Nephron progenitor cell (in vitro differentiated cells): ENCODE data around the gene SSBP4.

Experiments
- DNase-seq: peaks from one replicate; pipeline ENCODE4 v3.0.0; 2021
- H3K27ac Mint-ChIP-seq: 2 replicates; pipeline ENCODE4 v1.8.0; 2021; ENCODE audit warnings: mild to moderate bottlenecking, moderate library complexity, mixed read lengths
- H3K27me3 Mint-ChIP-seq: 2 replicates; pipeline ENCODE4 v1.8.0; 2021; ENCODE audit warnings: mild to moderate bottlenecking, low read depth, mixed read lengths; ENCODE audit not compliant: poor library complexity
- H3K36me3 Mint-ChIP-seq: 2 replicates; pipeline ENCODE4 v1.8.0; 2021; ENCODE audit warnings: low read depth, mixed read lengths
- H3K4me1 Mint-ChIP-seq: 2 replicates; pipeline ENCODE4 v1.8.0; 2021; ENCODE audit warnings: mixed read lengths
- H3K4me3 Mint-ChIP-seq: 2 replicates; pipeline ENCODE4 v1.8.0; 2021; ENCODE audit warnings: mild to moderate bottlenecking, moderate library complexity, mixed read lengths
- H3K9me3 Mint-ChIP-seq: 2 replicates; pipeline ENCODE4 v1.8.0; 2021; ENCODE audit warnings: mild to moderate bottlenecking, moderate library complexity, mixed read lengths
- TF ChIP-seq, protein P1 (sequence below): fragments of 200-600 bp; sonication (generic); IDR thresholded peaks from 2 replicates; pipeline ENCODE4 v1.5.0; 2021; ENCODE audit warnings: antibody characterized with exemption

SSBP4 gene

DNA sequence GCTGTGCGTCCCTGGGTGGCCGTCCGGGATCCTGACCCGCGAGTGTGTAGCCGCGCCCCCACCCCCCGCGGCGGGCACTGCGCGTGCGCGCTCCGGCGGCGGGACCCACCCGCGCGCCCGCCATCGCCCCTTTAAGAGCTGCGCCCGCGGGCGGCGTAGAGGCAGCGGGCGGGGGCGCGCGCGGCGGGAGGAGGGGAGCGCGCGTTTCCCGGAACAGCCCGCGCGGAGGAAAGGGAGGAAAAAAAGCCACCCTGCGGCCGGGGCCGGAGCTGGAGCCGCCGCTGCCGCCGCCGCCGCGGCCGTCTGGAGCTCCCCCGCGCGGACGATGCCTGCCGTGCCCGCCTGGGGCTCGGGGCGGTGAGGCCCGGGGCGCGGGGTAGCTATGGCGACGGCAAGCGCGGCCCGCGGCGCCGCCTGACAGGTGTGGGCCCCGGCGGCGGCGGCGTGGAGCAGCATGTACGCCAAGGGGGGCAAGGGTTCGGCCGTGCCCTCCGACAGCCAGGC is at the start of gene SSBP4:
Gene SSBP4 (plus strand): TSS at position 204 of the 504 bp plus-strand sequence. CDS start 251 bp downstream, at position 455.
- no peaks in the 10 kb centered on the region for H3K9me3 Mint-ChIP-seq
- TF ChIP-seq, protein P1, sequence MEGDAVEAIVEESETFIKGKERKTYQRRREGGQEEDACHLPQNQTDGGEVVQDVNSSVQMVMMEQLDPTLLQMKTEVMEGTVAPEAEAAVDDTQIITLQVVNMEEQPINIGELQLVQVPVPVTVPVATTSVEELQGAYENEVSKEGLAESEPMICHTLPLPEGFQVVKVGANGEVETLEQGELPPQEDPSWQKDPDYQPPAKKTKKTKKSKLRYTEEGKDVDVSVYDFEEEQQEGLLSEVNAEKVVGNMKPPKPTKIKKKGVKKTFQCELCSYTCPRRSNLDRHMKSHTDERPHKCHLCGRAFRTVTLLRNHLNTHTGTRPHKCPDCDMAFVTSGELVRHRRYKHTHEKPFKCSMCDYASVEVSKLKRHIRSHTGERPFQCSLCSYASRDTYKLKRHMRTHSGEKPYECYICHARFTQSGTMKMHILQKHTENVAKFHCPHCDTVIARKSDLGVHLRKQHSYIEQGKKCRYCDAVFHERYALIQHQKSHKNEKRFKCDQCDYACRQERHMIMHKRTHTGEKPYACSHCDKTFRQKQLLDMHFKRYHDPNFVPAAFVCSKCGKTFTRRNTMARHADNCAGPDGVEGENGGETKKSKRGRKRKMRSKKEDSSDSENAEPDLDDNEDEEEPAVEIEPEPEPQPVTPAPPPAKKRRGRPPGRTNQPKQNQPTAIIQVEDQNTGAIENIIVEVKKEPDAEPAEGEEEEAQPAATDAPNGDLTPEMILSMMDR, result no peak
- peaks cover 80% of the 10 kb centered on the region for H3K4me1 Mint-ChIP-seq
- peaks cover 8% of the 10 kb centered on the region for H3K27me3 Mint-ChIP-seq
- H3K36me3 Mint-ChIP-seq, result no peaks in the 10 kb centered on the region
- H3K4me3 Mint-ChIP-seq, result peak within 1 kb of the TSS; percentile 83
- peak within 1 kb of the TSS; percentile 25 for H3K27ac Mint-ChIP-seq
- DNase-seq, result peak; percentile 82

DNA sequence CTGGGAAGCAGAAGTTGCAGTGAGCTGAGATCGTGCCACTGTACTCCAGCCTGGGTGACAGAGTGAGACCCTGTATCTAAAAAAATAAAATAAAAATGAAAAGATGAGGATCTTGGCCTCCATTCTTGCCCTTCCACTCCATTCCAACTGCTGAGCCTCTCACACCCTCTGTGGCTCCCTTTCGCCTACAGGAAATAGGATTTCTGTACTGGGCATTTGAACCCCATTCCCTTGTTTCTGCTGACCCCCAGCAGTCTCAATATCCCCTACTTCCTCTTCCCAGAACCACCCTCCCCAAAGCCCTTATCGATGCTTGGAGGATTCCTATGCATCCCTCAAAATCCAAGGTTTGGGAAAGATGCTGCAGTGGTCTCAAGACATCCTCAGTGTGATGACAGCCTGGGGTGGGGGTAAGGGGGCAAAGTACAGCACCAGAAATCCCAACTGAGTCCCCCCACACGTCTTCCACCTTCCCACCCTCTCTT is 45.7 kb upstream of the SSBP4 start:
- H3K9me3 Mint-ChIP-seq, result no peaks in the 10 kb centered on the region
- no peak for DNase-seq
- no peaks in the 10 kb centered on the region for H3K36me3 Mint-ChIP-seq
- no peak overlapping the region for H3K4me3 Mint-ChIP-seq
- no peaks in the 10 kb centered on the region for H3K27me3 Mint-ChIP-seq
- H3K4me1 Mint-ChIP-seq, result peaks cover 43% of the 10 kb centered on the region
- H3K27ac Mint-ChIP-seq, result peak overlapping the region; percentile 97
- TF ChIP-seq, protein P1, result no peak

- peak; percentile 75 for DNase-seq
- Mint-ChIP-seq H3K4me1 (peaks cover 37% of the 10 kb centered on the region), H3K9me3 (no peaks in the 10 kb centered on the region), H3K27me3 (no peaks in the 10 kb centered on the region), H3K27ac (peak overlapping the region; percentile 97), H3K4me3 (no peak overlapping the region), H3K36me3 (no peaks in the 10 kb centered on the region)
- TF ChIP-seq, protein P1, result no peak
Measured at GRCh38 chr19:18373892-18374629, 45.1 kb upstream of the SSBP4 start.

- Mint-ChIP-seq H3K4me1 (peaks cover 41% of the 10 kb centered on the region), H3K9me3 (no peaks in the 10 kb centered on the region), H3K27me3 (peaks cover 4% of the 10 kb centered on the region), H3K36me3 (no peaks in the 10 kb centered on the region), H3K4me3 (no peak overlapping the region), H3K27ac (peak overlapping the region; percentile 83)
- TF ChIP-seq, protein P1, result no peak
- DNase-seq, result no peak
Measured at GRCh38 chr19:18377026-18377425, 42.2 kb upstream of the SSBP4 start.

DNA sequence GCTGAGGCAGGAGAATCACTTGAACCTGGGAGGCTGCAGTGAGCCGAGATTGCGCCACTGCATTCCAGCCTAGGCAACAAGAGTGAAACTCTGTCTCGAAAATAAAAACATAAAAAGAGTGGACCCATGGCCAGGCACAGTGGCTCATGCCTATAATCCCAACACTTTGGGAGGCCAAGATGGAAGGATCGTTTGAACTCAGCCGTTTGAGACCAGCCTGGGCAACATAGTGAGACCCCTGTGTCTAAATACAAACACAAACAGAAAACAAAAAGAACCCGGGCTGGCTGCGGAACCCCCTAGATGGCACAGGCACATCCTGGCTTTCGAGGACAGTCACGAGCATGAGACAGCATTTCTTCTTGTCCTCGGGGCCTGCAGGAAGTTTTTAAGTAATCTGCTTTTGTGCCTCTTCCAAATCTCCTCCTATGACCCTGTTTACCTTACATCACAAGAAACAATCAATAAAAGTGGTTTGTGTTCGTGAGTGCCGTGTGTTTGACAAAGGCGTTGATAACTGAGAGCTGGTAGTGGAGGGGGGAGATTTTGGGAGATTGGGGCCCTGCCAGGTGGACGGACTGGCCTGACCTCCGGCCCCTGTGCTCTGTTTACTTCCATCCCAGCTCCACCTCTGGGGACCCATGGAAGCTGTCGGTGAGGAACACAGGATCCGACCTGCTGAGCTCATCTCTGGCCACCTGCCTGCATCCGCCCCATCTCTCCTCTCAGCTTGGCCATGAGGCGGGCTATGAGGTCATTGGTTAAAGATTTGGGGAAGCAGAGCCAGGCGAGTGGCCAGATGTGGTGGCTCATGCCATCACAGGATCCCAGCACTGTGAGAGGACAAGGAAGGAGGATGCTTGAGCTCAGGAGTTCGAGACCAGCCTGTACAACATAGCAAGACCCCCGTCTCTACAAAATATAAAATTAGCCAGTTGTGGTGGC is 39.1 kb upstream of the SSBP4 start:
- H3K27me3 Mint-ChIP-seq, result peaks cover 8% of the 10 kb centered on the region

More for the DNA sequence above, 39.1 kb upstream of the SSBP4 start:
- Mint-ChIP-seq H3K4me1 (peaks cover 40% of the 10 kb centered on the region), H3K36me3 (no peaks in the 10 kb centered on the region), H3K27ac (no peak overlapping the region), H3K4me3 (no peak overlapping the region), H3K9me3 (no peaks in the 10 kb centered on the region)
- DNase-seq, result no peak
- TF ChIP-seq, protein P1, result no peak
